CD4-positive, alpha-beta T cell treated with Interleukin-21 for 1 hour (primary cell): Measurements from ENCODE around the gene OAS3.
"Not testable (repeated sequence)": the region's sequence is repeated elsewhere in the genome, so short reads cannot be mapped to it uniquely, and the experiment has no call there.

ENCODE experiments used
- DNase-seq: peaks from one replicate; pipeline ENCODE4 v3.0.0-alpha.2; 2020

Gene OAS3

DNA sequence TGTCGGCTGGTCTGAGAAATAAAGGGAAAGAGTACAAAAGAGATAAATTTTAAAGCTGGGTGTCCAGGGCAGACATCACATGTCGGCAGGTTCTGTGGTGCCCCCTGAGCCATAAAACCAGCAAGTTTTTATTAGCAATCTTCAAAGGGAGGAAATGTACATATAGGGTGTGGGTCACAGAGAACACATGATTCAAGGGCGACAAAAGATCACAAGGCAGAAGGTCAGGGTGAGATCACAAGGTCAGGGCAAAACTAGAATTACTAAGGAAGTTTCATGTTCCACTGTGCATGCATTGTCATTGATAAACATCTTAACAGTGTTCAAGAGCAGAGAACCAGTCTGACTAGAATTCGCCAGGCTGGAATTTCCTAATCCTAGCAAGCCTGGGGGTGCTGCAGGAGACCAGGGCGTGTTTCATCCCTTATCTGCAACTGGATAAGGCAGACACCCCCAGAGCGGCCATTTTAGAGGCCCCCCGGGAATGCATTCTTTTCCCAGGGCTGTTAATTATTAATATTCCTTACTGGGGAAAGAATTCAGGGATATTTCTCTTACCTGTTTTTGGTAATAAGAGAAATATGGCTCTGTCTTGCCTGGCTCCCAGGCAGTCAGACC is 11.7 kb upstream of the OAS3 start:
- not testable (repeated sequence) for DNase-seq

GRCh38 chr12:112927475-112927874 is 10.8 kb upstream of the OAS3 start:
- no peak for DNase-seq

- DNase-seq = no peak
These were observed 10.3 kb upstream of the OAS3 start for GRCh38 chr12:112927925-112928324.

DNA sequence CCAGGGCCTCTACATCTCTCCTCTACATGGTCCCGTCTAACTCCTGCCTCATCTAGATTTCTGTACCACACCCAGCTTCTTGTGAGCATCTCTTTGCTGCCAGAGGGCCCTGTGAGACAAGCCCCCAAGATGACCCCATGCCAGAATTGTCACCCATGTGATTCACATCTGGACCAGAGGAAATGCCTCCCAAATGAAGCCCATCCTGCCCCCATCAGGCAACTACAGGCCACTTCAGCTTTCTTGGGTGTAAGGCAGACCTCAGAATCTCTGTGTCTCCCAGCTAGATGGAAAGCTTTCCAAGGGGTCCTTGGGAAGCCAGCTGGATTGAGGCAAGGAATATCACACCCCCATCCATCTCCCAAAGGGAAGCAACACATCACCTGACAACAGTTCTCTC is 9.3 kb upstream of the OAS3 start:
- no peak for DNase-seq

DNA sequence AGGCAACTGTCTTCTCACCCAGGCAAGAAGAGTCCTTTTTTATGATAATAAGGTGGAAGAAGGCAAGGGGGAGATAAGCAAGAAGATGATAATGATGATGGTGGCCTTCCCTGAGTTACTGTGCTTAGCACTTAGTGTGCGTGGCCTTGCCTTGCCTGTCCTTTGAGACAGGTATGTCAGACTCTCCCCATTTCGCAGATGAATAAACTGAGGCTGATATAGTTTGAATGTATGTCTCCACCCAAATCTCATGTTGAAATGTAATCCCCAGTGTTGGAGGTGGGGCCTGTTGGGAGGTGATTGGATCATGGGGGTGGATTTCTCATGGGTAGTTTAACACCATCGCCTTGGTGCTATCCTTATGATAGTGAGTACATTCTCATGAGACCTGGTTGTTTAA is 8.6 kb upstream of the OAS3 start:
- no peak for DNase-seq

GRCh38 chr12:112930350-112930749 is 7.9 kb upstream of the OAS3 start:
- no peak for DNase-seq

DNA sequence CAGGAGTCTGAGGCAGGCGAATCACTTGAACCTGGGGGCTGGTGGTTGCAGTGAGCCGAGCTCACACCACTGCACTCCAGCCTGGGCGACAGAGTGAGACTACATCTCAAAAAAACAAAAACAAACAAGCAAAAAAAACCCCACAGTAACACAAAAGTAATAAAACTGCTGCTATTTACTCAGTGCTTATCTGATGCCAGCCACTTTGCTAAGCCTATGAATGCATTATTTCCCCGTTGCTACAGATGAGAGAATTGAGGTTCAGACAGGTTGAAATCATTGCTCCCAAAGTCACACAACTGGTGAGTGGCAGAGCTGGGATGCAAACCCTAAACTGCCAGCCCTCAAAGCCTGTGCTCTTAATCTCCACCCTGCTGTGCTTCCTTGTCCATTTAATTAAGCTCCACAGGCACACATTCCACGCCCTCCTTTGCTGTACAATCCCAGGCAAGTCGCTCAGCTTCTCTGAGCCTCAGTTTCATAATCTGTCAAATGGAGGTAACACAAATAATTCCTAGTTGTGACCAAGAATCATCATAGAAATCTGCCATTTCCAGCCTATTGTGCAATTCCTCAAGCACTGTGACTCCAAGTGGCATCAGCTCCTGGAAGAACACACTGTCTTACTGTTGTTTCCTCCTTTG is 5.7 kb upstream of the OAS3 start:
- no peak for DNase-seq

DNA sequence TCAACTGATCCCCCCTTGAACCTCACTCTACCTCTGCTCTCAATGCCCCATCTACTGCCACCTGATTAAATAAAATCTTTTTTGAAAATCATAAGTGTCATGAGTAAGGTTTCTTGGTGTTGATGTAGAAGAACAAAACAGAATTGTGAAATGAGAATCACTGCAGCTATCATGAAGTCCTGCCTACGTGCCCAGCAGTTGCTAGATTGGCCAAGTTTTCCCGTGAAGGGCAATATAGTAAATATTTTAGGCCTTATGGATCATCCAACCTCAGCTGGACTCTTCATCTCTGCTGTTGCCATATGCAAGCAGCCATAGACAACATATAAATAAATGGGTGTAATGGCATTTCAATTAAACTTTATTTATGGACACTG is 5.2 kb upstream of the OAS3 start:
- DNase-seq = no peak

DNA sequence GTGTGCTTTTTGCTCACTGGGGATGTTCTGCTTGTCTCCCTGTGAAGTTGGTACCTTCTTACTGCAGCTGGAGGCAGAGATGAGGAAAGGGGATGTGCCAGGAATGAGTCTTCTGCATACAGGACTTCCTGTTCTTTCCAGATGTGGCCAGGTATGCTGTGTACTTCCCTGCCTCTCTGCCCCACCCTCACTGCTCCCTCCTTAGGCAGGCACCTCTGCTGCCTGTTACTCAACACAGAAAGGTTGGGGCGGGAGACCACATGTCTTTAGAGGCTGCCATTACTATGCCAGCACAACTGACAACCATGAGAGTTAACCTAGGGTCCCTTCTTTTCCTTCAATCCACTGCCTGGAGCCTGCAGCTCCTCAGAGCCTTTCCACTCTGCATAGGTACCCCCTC is 2.0 kb upstream of the OAS3 start:
- DNase-seq = no peak

GRCh38 chr12:112936927-112937326 is 1.3 kb upstream of the OAS3 start:
- no peak for DNase-seq

- DNase-seq = no peak
These were observed 477 bp downstream of the OAS3 start for GRCh38 chr12:112938751-112939150.

DNA sequence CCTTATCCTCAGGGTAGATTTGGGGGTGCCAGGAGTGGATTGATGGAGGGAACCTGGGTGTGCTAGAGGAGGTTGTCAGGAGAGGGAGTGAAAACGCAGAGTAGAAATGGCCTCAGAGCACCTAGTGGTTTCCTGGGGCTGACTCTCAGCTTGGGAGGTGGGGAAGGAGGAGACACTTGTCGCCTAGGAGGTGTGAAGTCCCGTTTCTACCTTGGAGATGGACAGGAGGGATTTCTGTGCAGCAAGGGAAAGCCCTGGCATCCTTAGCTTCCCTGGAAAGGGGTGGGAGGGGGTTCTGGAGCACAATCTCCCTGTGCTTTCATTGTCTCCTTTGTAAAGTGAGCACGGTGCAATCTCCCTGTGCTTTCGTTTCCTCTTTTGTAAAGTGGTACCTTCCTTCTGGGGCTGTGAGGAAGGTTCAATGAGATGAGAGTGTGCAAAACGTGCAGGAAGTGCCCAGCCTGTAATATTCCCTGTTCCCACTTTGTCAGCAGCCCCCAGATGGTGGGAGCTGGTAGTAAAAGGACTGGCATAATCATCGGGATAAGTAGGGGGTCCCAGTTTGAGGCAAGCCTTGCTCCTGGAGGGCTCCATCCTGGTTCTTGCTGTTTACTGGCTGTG is 1.6 kb downstream of the OAS3 start:
- DNase-seq = no peak

DNA sequence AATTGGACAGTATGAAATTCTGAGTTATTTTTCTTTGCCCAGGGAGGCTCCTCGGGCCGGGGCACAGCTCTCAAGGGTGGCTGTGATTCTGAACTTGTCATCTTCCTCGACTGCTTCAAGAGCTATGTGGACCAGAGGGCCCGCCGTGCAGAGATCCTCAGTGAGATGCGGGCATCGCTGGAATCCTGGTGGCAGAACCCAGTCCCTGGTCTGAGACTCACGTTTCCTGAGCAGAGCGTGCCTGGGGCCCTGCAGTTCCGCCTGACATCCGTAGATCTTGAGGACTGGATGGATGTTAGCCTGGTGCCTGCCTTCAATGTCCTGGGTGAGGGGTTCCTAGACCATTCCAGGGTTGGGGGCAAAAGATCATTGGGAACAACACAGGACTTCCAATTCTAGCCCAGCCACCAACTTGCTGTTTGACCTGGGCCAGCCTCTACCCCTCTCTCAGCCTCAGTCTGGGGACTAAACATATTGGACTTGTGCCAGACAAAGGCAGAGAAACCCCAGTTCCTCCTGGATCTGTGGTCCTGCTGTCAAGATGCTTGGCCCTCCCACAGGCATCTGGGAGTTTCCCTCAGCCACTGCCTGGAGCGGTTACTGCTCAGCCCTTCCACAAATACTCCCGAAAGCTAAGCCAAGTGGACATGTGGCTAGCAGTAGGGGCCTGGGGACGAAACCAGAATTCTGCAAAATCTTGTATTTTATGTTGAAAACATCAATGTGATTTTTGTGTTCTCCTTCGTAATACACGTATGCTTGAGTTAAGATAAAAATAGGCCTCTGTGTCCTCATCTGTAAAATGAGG is 3.5 kb downstream of the OAS3 start:
- DNase-seq = no peak

- DNase-seq = no peak
These were observed 4.3 kb downstream of the OAS3 start for GRCh38 chr12:112942572-112942971.

GRCh38 chr12:112944024-112944690 is 5.9 kb downstream of the OAS3 start:
- DNase-seq = no peak

- DNase-seq = no peak
These were observed 7.2 kb downstream of the OAS3 start for GRCh38 chr12:112945515-112945914.

DNA sequence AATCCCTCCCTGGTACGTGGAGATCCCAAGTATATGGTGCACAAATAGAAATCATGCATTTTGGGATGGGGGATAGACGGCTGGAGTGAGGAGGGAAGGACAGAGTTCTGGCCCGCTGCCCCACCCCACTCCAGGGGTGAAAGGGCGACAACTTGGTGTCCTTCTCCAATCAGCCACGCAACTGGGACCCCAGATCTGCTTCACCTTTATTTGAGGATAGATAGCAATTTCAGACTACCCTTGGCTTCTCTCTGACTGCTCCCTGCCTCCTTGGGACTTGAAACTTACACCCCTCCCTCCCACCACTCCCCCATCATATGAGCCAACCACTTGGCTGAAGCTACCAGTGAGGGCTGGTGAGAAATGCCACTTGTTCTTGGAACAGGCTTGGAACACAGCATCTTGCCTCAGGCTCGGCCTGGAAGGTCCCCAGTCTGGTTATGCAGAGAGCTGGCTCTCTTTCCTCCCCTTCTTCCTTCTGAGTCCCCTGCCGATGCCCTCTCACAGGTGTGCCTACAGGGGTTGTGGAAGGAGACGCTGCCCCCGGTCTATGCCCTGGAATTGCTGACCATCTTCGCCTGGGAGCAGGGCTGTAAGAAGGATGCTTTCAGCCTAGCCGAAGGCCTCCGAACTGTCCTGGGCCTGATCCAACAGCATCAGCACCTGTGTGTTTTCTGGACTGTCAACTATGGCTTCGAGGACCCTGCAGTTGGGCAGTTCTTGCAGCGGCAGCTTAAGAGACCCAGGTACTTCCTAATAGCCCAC is 8.1 kb downstream of the OAS3 start:
- no peak for DNase-seq

GRCh38 chr12:112947314-112947713 is 9.0 kb downstream of the OAS3 start:
- no peak for DNase-seq

DNA sequence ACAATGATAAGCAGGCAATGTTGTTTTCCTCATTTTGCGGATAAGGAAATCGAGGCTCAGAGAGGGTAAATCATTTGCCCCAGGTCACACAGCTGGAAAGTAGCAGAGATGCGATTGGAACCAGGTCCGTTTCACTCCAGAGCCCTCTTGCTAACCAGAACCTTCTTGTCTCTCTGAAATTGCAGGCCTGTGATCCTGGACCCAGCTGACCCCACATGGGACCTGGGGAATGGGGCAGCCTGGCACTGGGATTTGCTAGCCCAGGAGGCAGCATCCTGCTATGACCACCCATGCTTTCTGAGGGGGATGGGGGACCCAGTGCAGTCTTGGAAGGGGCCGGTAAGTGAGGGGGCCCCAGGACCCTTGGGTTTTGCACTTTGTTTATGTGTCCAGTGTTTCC is 9.5 kb downstream of the OAS3 start:
- no peak for DNase-seq

GRCh38 chr12:112948806-112949205 is 10.5 kb downstream of the OAS3 start:
- DNase-seq = no peak

- DNase-seq = no peak
These were observed 12.4 kb downstream of the OAS3 start for GRCh38 chr12:112950701-112951100.

- DNase-seq = not testable (repeated sequence)
These were observed 18.9 kb downstream of the OAS3 start for GRCh38 chr12:112957125-112957524.
